Endothelial cell of hepatic sinusoid (primary cell): ENCODE results near the gene FMN1.
"Not testable (repeated sequence)": the region's sequence is repeated elsewhere in the genome, so short reads cannot be mapped to it uniquely, and the experiment has no call there.

Source experiments
- in situ Hi-C: cut with HindIII; loops from 2 replicates; pipeline ENCODE4 v1.10.0; 2017; ENCODE audit warnings: low sequenced_read_pairs

The FMN1 gene

DNA sequence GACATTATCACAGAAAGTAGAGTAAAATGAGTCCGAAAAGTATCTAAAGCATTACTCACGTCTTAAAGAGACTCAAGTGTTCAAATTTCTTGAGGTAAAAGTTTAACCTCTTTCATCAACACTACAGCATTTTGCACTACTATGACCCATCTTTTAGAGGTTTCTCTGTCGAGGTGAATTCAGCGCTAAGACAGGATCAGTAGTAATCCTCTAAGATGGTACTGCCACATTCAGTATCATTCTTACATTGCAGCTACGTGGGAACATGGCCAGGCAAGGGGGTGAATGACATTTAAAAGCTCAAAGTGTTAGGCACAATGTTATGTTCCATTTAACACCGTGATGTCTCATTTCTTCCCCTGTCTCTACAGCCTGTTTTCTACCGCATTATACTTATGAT, 210.8 kb downstream of the FMN1 start:
- in situ Hi-C loops: no loop called here

- in situ Hi-C loops: no loop called here
These were observed 212.5 kb downstream of the FMN1 start for GRCh38 chr15:32982001-32982400.

GRCh38 chr15:32981536-32981935, 213.0 kb downstream of the FMN1 start:
- in situ Hi-C loops: no loop called here

DNA sequence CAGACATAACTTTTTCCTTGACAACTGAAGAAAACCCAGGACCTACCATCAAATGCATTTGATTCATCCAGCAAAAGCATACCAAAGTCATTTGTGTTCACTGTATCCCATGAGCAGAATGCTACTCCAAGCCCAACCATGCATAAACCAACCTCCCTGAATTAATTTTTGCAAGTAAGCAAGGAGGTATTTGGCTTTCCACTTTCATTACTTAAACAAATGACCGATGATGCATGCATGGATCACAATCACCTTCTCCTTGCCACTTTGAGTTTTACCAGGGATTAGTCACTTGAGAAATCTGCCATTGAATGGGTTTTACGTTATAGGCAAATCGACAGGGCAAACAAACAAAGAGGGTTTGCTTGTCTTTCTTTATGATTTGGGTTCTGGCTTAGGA, 214.8 kb downstream of the FMN1 start:
- in situ Hi-C loops: loop anchor here (5.0 kb wide), 3 partner anchors 72 to 147 kb away; no protein-coding TSS in a partner anchor

- in situ Hi-C loops: loop anchor here (5.0 kb wide), 3 partner anchors 70 to 145 kb away; no protein-coding TSS in a partner anchor
These were observed 217.0 kb downstream of the FMN1 start for GRCh38 chr15:32977506-32977905.

GRCh38 chr15:32974691-32975090, 219.8 kb downstream of the FMN1 start:
- in situ Hi-C loops: loop anchor here (5.0 kb wide), 3 partner anchors 67 to 142 kb away; no protein-coding TSS in a partner anchor

DNA sequence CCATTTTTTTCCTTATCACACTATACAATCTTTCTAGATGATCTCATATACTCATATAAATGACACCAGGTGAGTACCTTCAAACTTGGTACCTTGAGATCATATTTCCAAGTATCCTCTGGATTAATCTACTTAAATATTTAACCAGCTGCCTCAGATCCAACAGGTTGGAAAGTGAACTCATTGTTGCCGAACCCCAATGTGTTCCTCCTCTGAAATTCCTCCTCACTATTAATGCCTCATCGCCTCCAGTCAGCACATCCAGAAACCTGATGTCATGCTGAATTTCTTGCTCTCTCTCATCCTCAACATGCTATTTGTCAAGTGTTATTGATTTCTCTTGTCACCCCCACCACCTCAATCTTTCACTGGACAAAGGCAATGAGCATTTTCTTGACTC, 221.8 kb downstream of the FMN1 start:
- in situ Hi-C loops: no loop called here

GRCh38 chr15:32970847-32971246, 223.7 kb downstream of the FMN1 start:
- in situ Hi-C loops: no loop called here

DNA sequence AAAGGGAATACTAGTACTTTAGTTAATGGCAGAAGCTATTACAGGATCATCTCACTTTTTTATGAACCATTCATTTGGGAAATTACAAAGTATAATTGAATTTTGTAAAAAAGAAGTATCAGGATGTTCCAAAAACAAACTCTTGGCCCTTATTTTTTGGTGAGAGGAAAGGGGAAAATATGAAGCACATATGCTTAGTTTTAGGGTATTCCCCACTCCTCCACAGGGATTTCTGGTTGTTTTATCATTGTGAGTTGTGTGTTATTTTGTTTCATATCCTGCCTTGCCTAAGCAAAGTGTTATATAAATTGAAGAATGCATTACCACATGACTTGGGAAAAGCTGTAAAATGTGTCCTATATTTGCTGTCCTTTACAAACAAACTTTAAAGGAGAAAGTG, 227.0 kb downstream of the FMN1 start:
- in situ Hi-C loops: no loop called here

DNA sequence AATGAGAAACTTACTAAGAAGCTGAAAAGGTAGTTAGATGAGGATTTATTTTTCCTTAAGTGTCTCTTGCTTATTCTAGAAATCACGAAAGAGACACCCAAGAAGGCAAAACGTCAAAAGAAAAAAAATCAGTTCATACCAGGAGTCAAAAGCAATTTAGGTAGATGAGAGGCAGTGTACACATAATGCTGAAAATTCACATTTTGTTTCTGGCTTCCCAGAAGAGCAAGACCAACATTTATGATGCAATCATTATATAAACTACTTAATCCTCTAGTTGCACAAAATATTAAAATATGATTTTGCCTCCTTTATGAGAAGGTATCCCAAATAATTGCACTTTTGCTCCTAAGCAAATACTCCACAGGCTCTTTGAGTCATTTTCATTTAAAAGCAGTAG, 228.0 kb downstream of the FMN1 start:
- in situ Hi-C loops: no loop called here

- in situ Hi-C loops: no loop called here
These were observed 228.6 kb downstream of the FMN1 start for GRCh38 chr15:32965897-32966296.

GRCh38 chr15:32959077-32959476, 235.4 kb downstream of the FMN1 start:
- in situ Hi-C loops: no loop called here

DNA sequence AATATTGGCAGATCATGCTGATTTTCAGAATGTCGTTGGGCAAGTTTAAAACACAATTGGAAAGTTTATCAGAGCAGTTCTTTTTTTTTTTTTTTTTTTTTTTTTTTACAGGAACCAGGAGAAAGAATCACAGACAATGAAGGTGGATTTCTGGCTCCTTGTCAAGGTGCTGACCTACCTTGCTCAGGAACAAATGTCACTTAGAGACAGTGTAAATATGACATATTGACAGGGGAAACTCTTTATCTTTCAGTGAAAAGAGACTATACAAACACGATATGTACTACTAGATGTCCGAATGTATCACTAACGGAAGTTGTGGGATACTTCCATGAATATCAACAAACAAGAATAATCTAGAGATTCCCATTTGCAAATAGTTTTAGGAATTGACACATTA, 237.3 kb downstream of the FMN1 start:
- in situ Hi-C loops: no loop called here

DNA sequence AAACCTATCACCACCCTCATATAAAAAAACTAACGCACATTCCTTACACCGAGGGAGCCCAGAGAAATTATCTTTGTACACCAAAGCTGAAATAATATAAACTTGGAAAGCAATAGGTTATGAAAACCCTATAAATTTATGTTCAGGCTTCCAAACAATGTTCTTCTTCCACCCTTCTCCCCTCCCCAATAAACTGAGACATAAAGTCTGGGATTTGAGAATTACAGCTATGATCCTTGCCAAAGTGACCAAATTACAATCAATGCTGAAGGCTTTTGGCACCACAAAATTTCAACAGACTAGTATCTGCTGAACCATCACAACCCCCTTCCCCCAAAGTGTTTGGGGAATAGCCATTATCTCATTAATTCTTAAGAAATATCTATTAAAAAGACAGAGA, 237.8 kb downstream of the FMN1 start:
- in situ Hi-C loops: no loop called here

- in situ Hi-C loops: no loop called here
These were observed 238.5 kb downstream of the FMN1 start for GRCh38 chr15:32956006-32956405.

- in situ Hi-C loops: no loop called here
These were observed 241.0 kb downstream of the FMN1 start for GRCh38 chr15:32953533-32953910.

DNA sequence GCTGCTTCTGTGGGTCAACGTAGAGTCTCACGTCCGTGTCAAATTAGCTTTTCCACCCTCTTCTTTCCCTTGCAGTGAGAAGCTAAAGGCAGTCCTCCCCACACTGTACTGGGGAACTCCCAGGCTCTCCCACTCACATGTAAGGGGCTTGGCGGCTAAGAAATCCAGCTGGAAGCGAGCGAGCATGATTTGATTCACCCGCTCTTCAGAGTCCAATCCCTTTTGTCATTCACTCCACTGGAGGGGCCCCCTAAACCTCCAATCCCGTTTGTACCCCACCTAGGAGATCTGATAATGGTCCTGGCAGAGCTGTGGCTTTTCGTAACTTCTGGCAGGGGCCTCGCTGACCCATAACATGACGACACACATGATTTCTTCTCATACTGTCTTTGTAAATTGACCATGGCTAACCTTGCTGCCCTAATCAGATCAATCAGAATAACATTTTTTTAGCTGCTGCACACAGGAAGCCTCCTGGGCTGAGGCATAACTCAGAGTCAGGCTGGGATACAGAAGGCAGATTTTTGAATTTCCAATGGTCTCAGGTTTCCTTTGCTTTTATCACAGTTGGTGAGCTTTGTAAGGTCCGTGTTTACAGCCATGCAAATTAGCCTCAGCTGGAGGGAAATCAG, 241.5 kb downstream of the FMN1 start:
- in situ Hi-C loops: no loop called here

DNA sequence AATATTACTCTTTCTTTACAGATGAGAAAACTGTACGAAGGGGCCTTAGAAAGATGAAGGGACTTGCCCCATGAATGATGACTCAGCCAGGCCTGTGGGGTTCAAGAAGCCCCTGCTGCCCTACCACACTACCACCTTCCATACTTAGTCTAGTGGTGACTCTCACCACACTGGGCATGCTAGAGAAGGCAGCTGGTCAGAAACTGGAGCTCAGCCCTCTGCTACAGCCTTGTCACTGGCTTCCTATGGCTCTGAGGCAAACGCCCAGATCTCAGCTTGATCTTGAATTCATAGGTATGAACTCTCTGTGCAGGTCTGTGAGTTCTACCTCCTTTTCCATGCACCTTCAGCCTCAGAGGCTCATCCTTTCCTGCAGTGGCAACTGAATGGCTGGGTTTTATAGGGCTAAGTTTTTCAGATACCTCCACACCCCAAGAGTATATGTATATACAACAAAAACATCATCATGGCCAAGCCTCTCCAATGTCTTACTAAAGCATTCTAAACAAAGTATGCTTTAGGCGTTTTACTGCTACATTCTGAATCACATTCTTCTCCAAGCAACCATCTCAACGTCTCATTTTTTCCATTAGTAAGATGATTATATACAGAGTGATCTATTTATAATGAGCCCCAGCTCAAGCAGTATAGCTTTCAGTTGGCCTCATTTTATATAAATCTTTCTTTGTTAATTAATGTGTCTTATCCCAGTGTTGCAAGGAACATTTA, 242.6 kb downstream of the FMN1 start:
- in situ Hi-C loops: no loop called here

DNA sequence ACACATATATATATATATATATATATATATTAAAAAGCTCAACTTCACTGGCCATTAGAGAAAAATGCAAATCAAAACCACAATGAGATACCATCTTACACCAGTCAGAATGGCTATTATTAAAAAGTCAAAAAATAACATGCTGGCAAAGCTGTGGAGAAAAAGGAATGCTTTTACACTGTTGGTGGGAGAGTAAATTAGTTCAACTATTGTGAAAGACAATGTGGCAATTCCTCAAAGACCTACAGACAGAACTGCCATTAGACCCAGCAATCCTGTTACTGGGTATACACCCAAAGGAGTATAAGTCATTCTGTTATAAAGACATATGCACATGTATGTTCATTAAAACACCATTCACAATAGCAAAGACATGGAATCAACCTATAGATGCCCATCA, 244.5 kb downstream of the FMN1 start:
- in situ Hi-C loops: not testable (repeated sequence)

GRCh38 chr15:32946210-32946609, 248.3 kb downstream of the FMN1 start:
- in situ Hi-C loops: no loop called here

GRCh38 chr15:32944431-32944830, 250.1 kb downstream of the FMN1 start:
- in situ Hi-C loops: loop anchor here (5.0 kb wide), 1 partner anchor 37 kb away; no protein-coding TSS in a partner anchor

GRCh38 chr15:32943711-32944110, 250.8 kb downstream of the FMN1 start:
- in situ Hi-C loops: loop anchor here (5.0 kb wide), 1 partner anchor 36 kb away; no protein-coding TSS in a partner anchor
